HCT116 (cell line): ENCODE data around the gene MAB21L3. TPM values are rescaled to one million over a fixed set of nuclear protein-coding genes. Genes with fewer than 3 reads are reported as not detected.

ENCODE experiments used
- ATAC-seq: fragments of 200-7000 bp; cut with Tn5 transposase; 2 replicates; pipeline ENCODE4 v1.9.1; 2020; ENCODE audit warnings: mild to moderate bottlenecking, moderate library complexity
- BruUV-seq: library from RNA; stranded (reverse); fragments of 400-500 nt; replicated peaks from 2 replicates; lab custom pipeline; 2021; lab: Mats Ljungman, UMichigan
- CTCF ChIA-PET: fragments of 300-600 bp; sonication (Branson Sonifier 250); formaldehyde crosslinking; loops from one replicate; lab custom pipeline; 2021; ENCODE audit warnings: antibody characterized with exemption; lab: Charles Lee
- POLR2A ChIA-PET: fragments of 300-600, 350-600 bp; sonication (Branson Sonifier 250); formaldehyde crosslinking; loops from one replicate; lab custom pipeline; 2021; ENCODE audit warnings: antibody characterized with exemption; lab: Charles Lee
- RAD21 ChIA-PET, 2 experiments: fragments of 300-600 bp; sonication (Branson Sonifier 250); formaldehyde crosslinking; loops; one replicate each; lab custom pipeline; 2023; ENCODE audit warnings: low total read pairs in 2 of 2; ENCODE audit not compliant: uncharacterized antibody in 2 of 2, unreplicated experiment in 2 of 2, low non-redundant PET in 1 of 2; lab: Charles Lee
- DNase-seq: peaks from one replicate; pipeline ENCODE4 v3.0.0-alpha.2; 2010; ENCODE audit warnings: low read depth, low spot score
- H2AFZ ChIP-seq: fragments of 200-600 bp; shearing (Covaris generic), sonication (generic); 2 replicates; pipeline ENCODE4 v1.6.1; 2017; ENCODE audit warnings: low read depth, mixed run types, mixed read lengths, antibody characterized with exemption, low read length; ENCODE audit not compliant: poor library complexity, severe bottlenecking
- H3K27ac ChIP-seq: 2 replicates; pipeline ENCODE4 v1.5.1; 2012; ENCODE audit warnings: low read depth, low read length
- H3K27me3 ChIP-seq: fragments of 200-600 bp; sonication (generic); 2 replicates; pipeline ENCODE4 v1.6.1; 2016; ENCODE audit warnings: mixed run types, low read length, mixed read lengths; ENCODE audit not compliant: insufficient read depth
- H3K36me3 ChIP-seq, 2 experiments: fragments of 200-500 bp in 1 of 2; fragments of 200-600 bp in 1 of 2; sonication (Bioruptor generic) in 1 of 2; sonication (generic) in 1 of 2; 2 replicates each; pipeline versions ENCODE4 v1.5.1 to v1.6.1; 2014 to 2016; ENCODE audit warnings: low read length in 2 of 2, inconsistent platforms in 1 of 2, mixed read lengths in 1 of 2, mixed run types in 1 of 2; ENCODE audit not compliant: insufficient read depth in 2 of 2, control insufficient read depth in 1 of 2
- H3K4me1 ChIP-seq, 2 experiments: fragments of 200-600 bp in 1 of 2; sonication (generic) in 1 of 2; 2 replicates each; pipeline versions ENCODE4 v1.5.1 to v1.6.1; 2012 to 2017; ENCODE audit warnings: low read length in 2 of 2, inconsistent platforms in 1 of 2, mild to moderate bottlenecking in 1 of 2, mixed read lengths in 1 of 2, mixed run types in 1 of 2, moderate library complexity in 1 of 2; ENCODE audit not compliant: insufficient read depth in 2 of 2, control insufficient read depth in 1 of 2
- H3K4me2 ChIP-seq: fragments of 200-600 bp; sonication (generic); 2 replicates; pipeline ENCODE4 v1.6.1; 2017; ENCODE audit warnings: mixed run types, low read length, mixed read lengths
- H3K4me3 ChIP-seq, 2 experiments: fragments of 200-600 bp in 1 of 2; sonication (generic) in 1 of 2; replicated peaks in 1 of 2; 2 replicates each; pipeline ENCODE4 v1.5.1; 2011 to 2016; ENCODE audit warnings: low read length in 2 of 2, control low read depth in 1 of 2, low read depth in 1 of 2, mild to moderate bottlenecking in 1 of 2, mixed read lengths in 1 of 2, mixed run types in 1 of 2
- H3K79me2 ChIP-seq: fragments of 200-600 bp; sonication (generic); 2 replicates; pipeline ENCODE4 v1.6.1; 2017; ENCODE audit warnings: mild to moderate bottlenecking, mixed run types, low read length, moderate library complexity, mixed read lengths; ENCODE audit not compliant: insufficient read depth
- H3K9ac ChIP-seq: fragments of 200-600 bp; sonication (generic); 2 replicates; pipeline ENCODE4 v1.6.1; 2016; ENCODE audit warnings: low read length, mixed read lengths
- H3K9me2 ChIP-seq: fragments of 200-600 bp; sonication (generic), shearing (Covaris generic); 2 replicates; pipeline ENCODE4 v1.6.1; 2017; ENCODE audit warnings: mixed run types, mild to moderate bottlenecking, moderate library complexity; ENCODE audit not compliant: insufficient read depth
- H3K9me3 ChIP-seq, 2 experiments: fragments of 200-500 bp in 1 of 2; fragments of 200-600 bp in 1 of 2; sonication (Bioruptor generic) in 1 of 2; sonication (generic) in 1 of 2; 2 replicates each; pipeline ENCODE4 v1.6.1; 2014 to 2017; ENCODE audit warnings: low read length in 2 of 2, mixed read lengths in 2 of 2, inconsistent platforms in 1 of 2, low read depth in 1 of 2, mild to moderate bottlenecking in 1 of 2, mixed run types in 1 of 2, moderate library complexity in 1 of 2; ENCODE audit not compliant: control insufficient read depth in 1 of 2, insufficient read depth in 1 of 2
- H4K20me1 ChIP-seq: fragments of 200-600 bp; sonication (generic), shearing (Covaris generic); 2 replicates; pipeline ENCODE4 v1.6.1; 2017; ENCODE audit warnings: mixed run types, mild to moderate bottlenecking, moderate library complexity; ENCODE audit not compliant: insufficient read depth
- ATF3 ChIP-seq: IDR thresholded peaks from 2 replicates; pipeline ENCODE4 v1.6.1; 2012
- CBX3 ChIP-seq: IDR thresholded peaks from 2 replicates; pipeline ENCODE4 v1.6.1; 2012; ENCODE audit warnings: low read depth
- EGR1 ChIP-seq: IDR thresholded peaks from 2 replicates; pipeline ENCODE4 v1.6.1; 2012; ENCODE audit warnings: low read depth
- ELF1 ChIP-seq: IDR thresholded peaks from 2 replicates; pipeline ENCODE4 v1.6.1; 2012; ENCODE audit warnings: low read depth, borderline replicate concordance
- EZH2 ChIP-seq: fragments of 200-600 bp; sonication (generic); IDR thresholded peaks from 2 replicates; pipeline ENCODE4 v1.6.1; 2017; ENCODE audit warnings: antibody characterized with exemption, mixed run types
- EZH2phosphoT487 ChIP-seq: fragments of 200-600 bp; IDR thresholded peaks from 2 replicates; pipeline ENCODE4 v1.6.1; 2018; ENCODE audit warnings: antibody characterized with exemption, borderline replicate concordance
- JUND ChIP-seq: IDR thresholded peaks from 2 replicates; pipeline ENCODE4 v1.6.1; 2012
- MAX ChIP-seq: IDR thresholded peaks from 2 replicates; pipeline ENCODE4 v1.6.1; 2012
- POLR2AphosphoS5 ChIP-seq: IDR thresholded peaks from 2 replicates; pipeline ENCODE4 v1.6.1; 2011; ENCODE audit warnings: mild to moderate bottlenecking, low read depth, low read length, moderate library complexity
- RAD21 ChIP-seq: IDR thresholded peaks from 2 replicates; pipeline ENCODE4 v1.6.1; 2012; ENCODE audit warnings: low read depth, mild to moderate bottlenecking
- SIN3A ChIP-seq: IDR thresholded peaks from 2 replicates; pipeline ENCODE4 v1.6.1; 2012; ENCODE audit warnings: low read depth
- TCF7L2 ChIP-seq: IDR thresholded peaks from 2 replicates; pipeline ENCODE4 v1.7.0; 2011; ENCODE audit warnings: borderline replicate concordance, inconsistent platforms; ENCODE audit not compliant: insufficient read depth, insufficient read length; ENCODE audit errors: extremely low read depth
- YY1 ChIP-seq: IDR thresholded peaks from 2 replicates; pipeline ENCODE4 v1.6.1; 2011; ENCODE audit warnings: low read length, low read depth, moderate library complexity, mild to moderate bottlenecking; ENCODE audit not compliant: insufficient replicate concordance; ENCODE audit errors: extremely low read depth
- ZFX ChIP-seq: fragments of 450-650 bp; IDR thresholded peaks from 2 replicates; pipeline ENCODE4 v1.6.1; 2017
- intact Hi-C: fragments of 100-400 bp; cut with micrococcal nuclease; formaldehyde crosslinking; loops from 2 replicates; pipeline ENCODE4 v1.10.0; 2022
- total RNA-seq: library from RNA; stranded (reverse); gene quantifications from one replicate; pipeline ENCODE4 v1.2.1, GENCODE V29; 2021; ENCODE audit not compliant: unreplicated experiment
- TF ChIP-seq, protein P1 (sequence below): IDR thresholded peaks from 2 replicates; pipeline ENCODE4 v1.6.1; 2011; ENCODE audit warnings: mild to moderate bottlenecking, low read length, moderate library complexity; ENCODE audit not compliant: insufficient replicate concordance; ENCODE audit errors: extremely low read depth

MAB21L3 gene
- total RNA-seq, 1 experiment from 2014 or later: not detected

DNA sequence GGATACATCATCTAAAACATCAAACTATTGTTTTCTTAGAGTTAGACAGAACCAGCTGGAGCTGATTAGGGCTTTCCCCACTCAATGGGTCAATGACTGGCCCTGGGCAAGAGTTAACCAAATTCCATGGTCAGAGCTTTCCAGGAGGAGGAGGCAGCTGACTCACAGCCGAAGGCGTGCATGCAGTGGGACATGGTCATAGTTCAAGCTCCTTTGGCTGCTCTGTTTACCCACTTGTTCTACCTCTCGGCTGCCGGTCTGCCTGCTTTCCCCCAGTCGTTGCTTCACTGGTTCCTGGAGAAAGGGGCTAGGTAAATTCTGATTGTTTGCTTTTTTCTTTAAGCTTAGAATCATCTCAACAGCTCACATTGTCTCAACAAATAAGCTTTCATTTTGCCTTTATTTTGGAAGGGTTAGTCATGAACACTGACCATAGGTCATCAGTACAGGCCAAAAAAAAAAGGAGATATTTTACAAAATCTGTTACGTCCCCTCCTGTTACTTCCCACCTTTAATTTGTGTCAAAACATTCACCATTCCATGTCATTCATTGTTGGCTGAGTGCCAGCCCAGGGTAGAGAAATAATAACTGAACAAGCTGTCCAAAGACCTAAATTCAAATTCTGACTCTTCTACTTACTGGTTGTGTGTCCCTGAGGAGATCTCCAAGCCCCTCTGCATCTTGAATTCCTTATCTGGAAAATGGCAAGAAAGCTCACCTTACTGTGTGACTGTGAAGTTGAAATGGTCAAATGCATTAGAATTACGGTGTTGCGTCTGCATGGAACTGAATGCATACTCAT is 12.0 kb downstream of the MAB21L3 start:
- Histone ChIP-seq H3K4me1 (peaks cover 0 to 7% of the 10 kb centered on the region in 2 experiments; a peak in 2 of 4 replicates), H3K27ac (no peak overlapping the region), H3K4me3 (no peak overlapping the region), H3K79me2 (no peaks in the 10 kb centered on the region), H3K9me2 (no peaks in the 10 kb centered on the region), H3K9ac (no peak overlapping the region), H2AFZ (no peak overlapping the region), H3K9me3 (no peaks in the 10 kb centered on the region), H4K20me1 (no peaks in the 10 kb centered on the region), H3K36me3 (no peaks in the 10 kb centered on the region), H3K4me2 (0 out of 2 replicates have a peak overlapping the region, but pooled peaks have one; percentile 17), H3K27me3 (0 out of 2 replicates have a peak, but pooled peaks cover 4% of the 10 kb centered on the region)
- TF ChIP-seq ATF3: no peak
- TF ChIP-seq EZH2: no peak
- ATAC-seq (peak; percentile 36; the same call in 1 of the 2 replicates), DNase-seq (no peak)
- intact Hi-C loops: no loop called here
- ChIA-PET RAD21 (interaction anchor here in 1 of 2 experiments (1.2 kb wide), 1 partner anchor 362 kb away, joined by 3 read pairs; no protein-coding TSS in a partner anchor), CTCF (interaction anchor here (0.6 to 1.8 kb wide), 4 partner anchors 12 to 376 kb away, joined by 3 to 7 read pairs (median 4); partner anchors contain the start of gene MAB21L3), POLR2A (no interaction called here)
- BruUV-seq: no TSS peak

GRCh38 chr1:116123837-116124533 is 12.8 kb downstream of the MAB21L3 start:
- H3K9me3 ChIP-seq: no peaks in the 10 kb centered on the region
- no peak for DNase-seq
- POLR2A ChIA-PET: interaction anchor here (1.1 kb wide), 1 partner anchor 14 kb away, joined by 3 read pairs; no protein-coding TSS in a partner anchor
- RAD21 ChIA-PET: no interaction called here
- intact Hi-C loops: no loop called here
- no TSS peak for BruUV-seq
- H3K27me3 ChIP-seq: 0 out of 2 replicates have a peak, but pooled peaks cover 4% of the 10 kb centered on the region
- no peak overlapping the region for H2AFZ ChIP-seq
- H3K9me2 ChIP-seq: no peaks in the 10 kb centered on the region
- no peak overlapping the region for H3K9ac ChIP-seq
- no peaks in the 10 kb centered on the region for H3K36me3 ChIP-seq
- H3K4me3 ChIP-seq: no peak overlapping the region
- no peak overlapping the region for H3K27ac ChIP-seq
- no peaks in the 10 kb centered on the region for H3K79me2 ChIP-seq
- CTCF ChIA-PET: interaction anchor here (1.6 kb wide), 1 partner anchor 15 kb away, joined by 7 read pairs; no protein-coding TSS in a partner anchor
- H4K20me1 ChIP-seq: no peaks in the 10 kb centered on the region
- no peak for ATAC-seq
- H3K4me2 ChIP-seq: no peak overlapping the region
- H3K4me1 ChIP-seq: peaks cover 0 to 7% of the 10 kb centered on the region in 2 experiments; a peak in 2 of 4 replicates
- TF ChIP-seq YY1: no peak
- TF ChIP-seq EGR1: no peak
- TF ChIP-seq CBX3: no peak
- TF ChIP-seq TCF7L2: no peak
- TF ChIP-seq EZH2phosphoT487: no peak
- TF ChIP-seq MAX: no peak
- no peak for TF ChIP-seq RAD21
- TF ChIP-seq ATF3: no peak
- TF ChIP-seq SIN3A: no peak
- no peak for TF ChIP-seq JUND
- no peak for TF ChIP-seq ZFX
- no peak for TF ChIP-seq ELF1
- TF ChIP-seq, protein P1, sequence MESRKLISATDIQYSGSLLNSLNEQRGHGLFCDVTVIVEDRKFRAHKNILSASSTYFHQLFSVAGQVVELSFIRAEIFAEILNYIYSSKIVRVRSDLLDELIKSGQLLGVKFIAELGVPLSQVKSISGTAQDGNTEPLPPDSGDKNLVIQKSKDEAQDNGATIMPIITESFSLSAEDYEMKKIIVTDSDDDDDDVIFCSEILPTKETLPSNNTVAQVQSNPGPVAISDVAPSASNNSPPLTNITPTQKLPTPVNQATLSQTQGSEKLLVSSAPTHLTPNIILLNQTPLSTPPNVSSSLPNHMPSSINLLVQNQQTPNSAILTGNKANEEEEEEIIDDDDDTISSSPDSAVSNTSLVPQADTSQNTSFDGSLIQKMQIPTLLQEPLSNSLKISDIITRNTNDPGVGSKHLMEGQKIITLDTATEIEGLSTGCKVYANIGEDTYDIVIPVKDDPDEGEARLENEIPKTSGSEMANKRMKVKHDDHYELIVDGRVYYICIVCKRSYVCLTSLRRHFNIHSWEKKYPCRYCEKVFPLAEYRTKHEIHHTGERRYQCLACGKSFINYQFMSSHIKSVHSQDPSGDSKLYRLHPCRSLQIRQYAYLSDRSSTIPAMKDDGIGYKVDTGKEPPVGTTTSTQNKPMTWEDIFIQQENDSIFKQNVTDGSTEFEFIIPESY: no peak
- TF ChIP-seq POLR2AphosphoS5: no peak
